HG03565 (cell line): ENCODE data around the gene ODF2.
"Not testable (repeated sequence)": the region's sequence is repeated elsewhere in the genome, so short reads cannot be mapped to it uniquely, and the experiment has no call there.

ENCODE experiments used
- ATAC-seq: cut with Tn5 transposase; IDR thresholded peaks from one replicate; pipeline ENCODE4 v1.9.1; 2021; ENCODE audit warnings: mild to moderate bottlenecking, moderate library complexity; ENCODE audit not compliant: unreplicated experiment

Gene ODF2

GRCh38 chr9:128423356-128423755 lies 32.5 kb upstream of the ODF2 start:
- not testable (repeated sequence) for ATAC-seq

GRCh38 chr9:128424268-128424780 lies 31.5 kb upstream of the ODF2 start:
- no peak for ATAC-seq

- ATAC-seq, result no peak
These were observed 26.9 kb upstream of the ODF2 start for GRCh38 chr9:128428644-128429512.

- ATAC-seq, result no peak
These were observed 26.2 kb upstream of the ODF2 start for GRCh38 chr9:128429513-128430086.

GRCh38 chr9:128431207-128431606 lies 24.6 kb upstream of the ODF2 start:
- no peak for ATAC-seq

- ATAC-seq, result no peak
These were observed 21.5 kb upstream of the ODF2 start for GRCh38 chr9:128434340-128434739.

- no peak for ATAC-seq
These were observed 20.2 kb upstream of the ODF2 start for GRCh38 chr9:128435611-128436010.

- ATAC-seq, result no peak
These were observed 17.3 kb upstream of the ODF2 start for GRCh38 chr9:128438343-128439109.

GRCh38 chr9:128439273-128439672 lies 16.5 kb upstream of the ODF2 start:
- ATAC-seq, result no peak

- no peak for ATAC-seq
These were observed 13.7 kb upstream of the ODF2 start for GRCh38 chr9:128442150-128442549.

- ATAC-seq, result not testable (repeated sequence)
These were observed 9.3 kb upstream of the ODF2 start for GRCh38 chr9:128446505-128446904.

GRCh38 chr9:128448746-128449145 lies 7.1 kb upstream of the ODF2 start:
- ATAC-seq, result no peak

GRCh38 chr9:128454991-128455390 lies 815 bp upstream of the ODF2 start:
- ATAC-seq, result no peak

- ATAC-seq, result no peak
These were observed 831 bp downstream of the ODF2 start for GRCh38 chr9:128456613-128457061.

- no peak for ATAC-seq
These were observed 1.4 kb downstream of the ODF2 start for GRCh38 chr9:128457207-128457606.

GRCh38 chr9:128459011-128459410 lies 3.2 kb downstream of the ODF2 start:
- no peak for ATAC-seq

GRCh38 chr9:128469070-128469469 lies 13.3 kb downstream of the ODF2 start:
- no peak for ATAC-seq

GRCh38 chr9:128470560-128470959 lies 14.8 kb downstream of the ODF2 start:
- ATAC-seq, result no peak

- ATAC-seq, result no peak
These were observed 17.3 kb downstream of the ODF2 start for GRCh38 chr9:128473104-128473503.

- no peak for ATAC-seq
These were observed 20.1 kb downstream of the ODF2 start for GRCh38 chr9:128475867-128476266.

GRCh38 chr9:128479262-128479661 lies 23.5 kb downstream of the ODF2 start:
- ATAC-seq, result no peak
